ENCODE data around the gene ABHD10. TPM values are rescaled to one million over a fixed set of nuclear protein-coding genes. Genes with fewer than 3 reads are reported as not detected.

The ABHD10 gene
- total RNA-seq, 1 donor = 35.1 TPM

DNA sequence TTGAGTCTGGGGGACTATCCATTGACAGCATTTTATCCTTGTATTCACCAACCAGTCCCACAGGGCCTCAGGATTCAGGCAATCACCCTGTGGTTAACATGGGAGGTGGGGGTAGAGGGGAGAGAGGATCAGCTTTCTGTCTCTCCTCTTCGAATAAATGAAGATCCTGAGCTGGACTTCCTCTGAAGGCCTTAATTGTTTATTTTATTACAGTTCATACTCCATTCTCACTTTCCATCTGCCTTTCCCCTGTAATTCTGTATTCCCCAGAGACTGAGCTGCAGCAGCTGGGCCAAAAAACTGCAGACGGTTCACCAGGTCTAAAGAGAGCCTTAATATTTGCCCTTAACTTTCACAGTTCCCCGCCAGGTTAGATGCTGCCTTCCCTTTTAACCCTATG is 31.8 kb downstream of the ABHD10 start:
- TF ChIP-seq, protein P1, sequence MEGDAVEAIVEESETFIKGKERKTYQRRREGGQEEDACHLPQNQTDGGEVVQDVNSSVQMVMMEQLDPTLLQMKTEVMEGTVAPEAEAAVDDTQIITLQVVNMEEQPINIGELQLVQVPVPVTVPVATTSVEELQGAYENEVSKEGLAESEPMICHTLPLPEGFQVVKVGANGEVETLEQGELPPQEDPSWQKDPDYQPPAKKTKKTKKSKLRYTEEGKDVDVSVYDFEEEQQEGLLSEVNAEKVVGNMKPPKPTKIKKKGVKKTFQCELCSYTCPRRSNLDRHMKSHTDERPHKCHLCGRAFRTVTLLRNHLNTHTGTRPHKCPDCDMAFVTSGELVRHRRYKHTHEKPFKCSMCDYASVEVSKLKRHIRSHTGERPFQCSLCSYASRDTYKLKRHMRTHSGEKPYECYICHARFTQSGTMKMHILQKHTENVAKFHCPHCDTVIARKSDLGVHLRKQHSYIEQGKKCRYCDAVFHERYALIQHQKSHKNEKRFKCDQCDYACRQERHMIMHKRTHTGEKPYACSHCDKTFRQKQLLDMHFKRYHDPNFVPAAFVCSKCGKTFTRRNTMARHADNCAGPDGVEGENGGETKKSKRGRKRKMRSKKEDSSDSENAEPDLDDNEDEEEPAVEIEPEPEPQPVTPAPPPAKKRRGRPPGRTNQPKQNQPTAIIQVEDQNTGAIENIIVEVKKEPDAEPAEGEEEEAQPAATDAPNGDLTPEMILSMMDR (IDR thresholded peaks at IDR 0.05; ENCODE audit: insufficient read depth, low read length) = no peak
- H3K4me3 ChIP-seq (ENCODE audit: low read depth, low read length) = no peak overlapping the region
- DNase-seq (ENCODE audit: low read depth) = peak; percentile 35

DNA sequence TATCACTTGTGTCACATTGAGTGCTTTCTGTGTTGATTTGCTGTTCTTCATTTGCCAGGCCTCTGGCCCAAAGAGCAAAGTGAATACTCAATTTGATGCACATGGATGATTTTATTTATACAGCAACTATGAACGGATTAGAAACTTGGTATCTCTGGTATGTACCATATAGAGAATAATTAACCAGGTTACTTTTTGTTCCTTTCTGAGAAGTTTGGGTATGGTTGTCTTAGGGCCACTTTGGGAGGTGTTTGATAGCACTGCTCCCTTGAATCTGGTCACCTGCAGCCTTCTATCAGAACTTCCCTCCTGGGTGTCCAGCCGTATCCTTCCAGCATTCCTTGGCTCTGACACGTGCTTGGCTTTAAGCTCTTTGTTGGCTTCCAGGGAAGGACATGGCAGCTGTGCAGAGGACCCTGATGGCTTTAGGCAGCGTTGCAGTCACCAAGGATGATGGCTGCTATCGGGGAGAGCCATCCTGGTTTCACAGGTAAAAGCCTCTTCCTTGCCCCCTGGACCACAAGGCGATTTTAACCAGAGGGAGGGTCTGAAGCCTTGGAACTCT is 32.6 kb downstream of the ABHD10 start:
- H3K4me3 ChIP-seq (ENCODE audit: low read depth, low read length) = no peak overlapping the region
- TF ChIP-seq, protein P1 (IDR thresholded peaks at IDR 0.05; ENCODE audit: insufficient read depth, low read length) = no peak
- no peak for DNase-seq (ENCODE audit: low read depth)

DNA sequence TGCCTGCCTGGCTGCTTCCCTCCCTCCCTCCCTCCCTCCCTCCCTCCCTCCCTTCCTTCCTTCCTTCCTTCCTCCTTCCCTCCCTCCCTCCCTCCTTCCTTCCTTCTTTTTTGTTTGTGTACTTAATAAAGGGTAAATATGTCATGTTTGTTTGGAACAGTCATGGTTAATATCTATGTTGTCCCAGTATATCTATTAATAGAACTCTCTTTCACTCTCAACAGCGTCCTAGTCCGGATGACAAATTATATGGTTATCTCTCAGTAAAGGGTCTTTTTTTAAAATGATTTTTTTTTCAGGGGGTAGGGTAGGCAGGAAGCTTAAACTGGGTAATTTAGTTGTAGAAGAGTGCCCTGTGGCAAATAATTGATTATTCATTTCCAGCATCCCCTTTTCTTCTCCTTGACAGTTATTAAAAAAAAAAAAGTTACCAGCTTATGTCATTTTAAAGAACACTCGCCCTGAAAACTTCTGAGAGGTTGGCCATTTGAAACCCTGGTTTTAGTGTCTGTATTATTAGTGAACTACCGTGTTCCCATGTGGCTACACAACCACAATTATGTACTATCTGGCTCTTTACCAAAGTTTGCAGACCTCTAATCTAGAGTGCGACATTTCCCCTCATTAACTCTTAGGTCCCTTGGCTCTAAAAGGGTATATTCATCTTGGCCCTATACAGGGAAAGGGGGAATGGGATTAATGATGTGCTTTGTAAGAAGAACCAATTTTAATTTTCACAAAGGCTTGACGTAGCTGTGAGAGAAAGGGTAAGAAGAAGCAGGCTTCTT is 33.6 kb downstream of the ABHD10 start:
- no peak overlapping the region for H3K4me3 ChIP-seq (ENCODE audit: low read depth, low read length)
- DNase-seq (ENCODE audit: low read depth) = no peak
- TF ChIP-seq, protein P1 (IDR thresholded peaks at IDR 0.05; ENCODE audit: insufficient read depth, low read length) = no peak

GRCh38 chr3:112013058-112013783 is 34.4 kb downstream of the ABHD10 start:
- TF ChIP-seq, protein P1 (IDR thresholded peaks at IDR 0.05; ENCODE audit: insufficient read depth, low read length) = peak; percentile 75
- DNase-seq (ENCODE audit: low read depth) = peak; percentile 84
- no peak overlapping the region for H3K4me3 ChIP-seq (ENCODE audit: low read depth, low read length)

- TF ChIP-seq, protein P1 (IDR thresholded peaks at IDR 0.05; ENCODE audit: insufficient read depth, low read length) = no peak
- no peak for DNase-seq (ENCODE audit: low read depth)
- H3K4me3 ChIP-seq (ENCODE audit: low read depth, low read length) = no peak overlapping the region
Observed at GRCh38 chr3:112013784-112014143, 34.9 kb downstream of the ABHD10 start.

DNA sequence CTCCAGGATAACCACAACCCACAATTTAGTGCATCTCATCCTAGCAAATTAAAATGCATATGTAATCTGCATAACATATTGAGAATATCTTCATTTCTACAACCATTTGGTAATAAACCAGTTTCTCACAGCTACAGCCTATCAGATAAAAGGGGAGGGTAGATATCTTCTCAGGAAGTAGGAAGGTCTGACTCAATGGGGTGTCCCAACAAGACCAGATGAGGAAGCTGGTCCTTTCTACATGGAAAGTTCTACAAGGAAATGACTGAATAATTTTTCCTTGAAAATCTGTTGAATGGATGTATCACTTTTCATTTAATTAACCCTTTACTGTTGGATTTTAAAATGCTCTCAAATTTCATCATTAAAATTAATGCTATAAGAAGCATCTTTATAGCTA is 38.3 kb downstream of the ABHD10 start:
- no peak overlapping the region for H3K4me3 ChIP-seq (ENCODE audit: low read depth, low read length)
- TF ChIP-seq, protein P1 (IDR thresholded peaks at IDR 0.05; ENCODE audit: insufficient read depth, low read length) = no peak
- no peak for DNase-seq (ENCODE audit: low read depth)
